Fibroblast of lung (primary cell): ENCODE data around the gene TTC9C.

Experiments used
- CTCF ChIP-seq, 2 donors: IDR thresholded peaks in 1 of 2; conservative IDR thresholded peaks in 1 of 2; 1 replicate in 1 of 2; 2 replicates in 1 of 2; pipeline ENCODE4 v1.5.1; 2011 to 2012; ENCODE audit warnings: low read length in 2 of 2, control low read depth in 1 of 2, inconsistent platforms in 1 of 2, low read depth in 1 of 2, mild to moderate bottlenecking in 1 of 2
- EZH2 ChIP-seq: IDR thresholded peaks from 2 replicates; pipeline ENCODE4 v1.5.1; 2012; ENCODE audit warnings: low read length, control low read depth, mild to moderate bottlenecking; ENCODE audit errors: missing control alignments

- no peak for TF ChIP-seq CTCF (conservative IDR thresholded peaks at IDR 0.05 in 1 of 2, IDR thresholded peaks at IDR 0.05 in 1 of 2; ENCODE audit: low read depth in 1 of 2, low read length in 2 of 2)
- no peak for TF ChIP-seq EZH2
Observed at GRCh38 chr11:62708392-62708791, 19.9 kb upstream of the TTC9C start.
